HEK293 (cell line): ENCODE measurements around the gene LARP1.

Experiments used
- BCL11A ChIP-seq: fragments of 450-650 bp; formaldehyde crosslinking; IDR thresholded peaks from 2 replicates; pipeline ENCODE4 v1.5.1; 2016; ENCODE audit warnings: low read depth, missing biosample characterization, missing genetic modification characterization
- GLIS1 ChIP-seq: fragments of 450-650 bp; formaldehyde crosslinking; IDR thresholded peaks from 2 replicates; pipeline ENCODE4 v1.5.1; 2016; ENCODE audit warnings: missing biosample characterization, missing genetic modification characterization
- IKZF3 ChIP-seq: fragments of 450-650 bp; IDR thresholded peaks from 2 replicates; pipeline ENCODE4 v1.5.0; 2018; ENCODE audit warnings: missing biosample characterization, mild to moderate bottlenecking, missing genetic modification characterization, moderate library complexity
- KLF1 ChIP-seq: fragments of 450-650 bp; formaldehyde crosslinking; IDR thresholded peaks from 2 replicates; pipeline ENCODE4 v1.5.1; 2016; ENCODE audit warnings: missing biosample characterization, missing genetic modification characterization
- KLF10 ChIP-seq: fragments of 450-650 bp; IDR thresholded peaks from 2 replicates; pipeline ENCODE4 v1.5.1; 2018; ENCODE audit warnings: missing biosample characterization, mild to moderate bottlenecking, missing genetic modification characterization
- KLF16 ChIP-seq: fragments of 450-650 bp; formaldehyde crosslinking; IDR thresholded peaks from 2 replicates; pipeline ENCODE4 v1.5.1; 2017; ENCODE audit warnings: missing biosample characterization, missing genetic modification characterization
- KLF17 ChIP-seq: fragments of 450-650 bp; formaldehyde crosslinking; IDR thresholded peaks from 2 replicates; pipeline ENCODE4 v1.5.1; 2016; ENCODE audit warnings: missing biosample characterization, missing genetic modification characterization
- KLF7 ChIP-seq: fragments of 450-650 bp; formaldehyde crosslinking; IDR thresholded peaks from 2 replicates; pipeline ENCODE4 v1.5.1; 2016; ENCODE audit warnings: missing biosample characterization, missing genetic modification characterization, borderline replicate concordance
- PATZ1 ChIP-seq: fragments of 450-650 bp; formaldehyde crosslinking; IDR thresholded peaks from 2 replicates; pipeline ENCODE4 v1.5.1; 2016; ENCODE audit warnings: missing biosample characterization, missing genetic modification characterization
- PBX3 ChIP-seq: sonication (generic); formaldehyde crosslinking; IDR thresholded peaks from 2 replicates; pipeline ENCODE4 v1.8.1; 2022; ENCODE audit warnings: mild to moderate bottlenecking, moderate library complexity, missing genetic modification reagents
- TCF7L2 ChIP-seq: IDR thresholded peaks from 2 replicates; pipeline ENCODE4 v1.6.1; 2011; ENCODE audit warnings: low read depth, mild to moderate bottlenecking, inconsistent platforms, low read length, moderate library complexity, borderline replicate concordance
- WT1 ChIP-seq: fragments of 450-650 bp; formaldehyde crosslinking; IDR thresholded peaks from 2 replicates; pipeline ENCODE4 v1.5.1; 2016; ENCODE audit warnings: missing biosample characterization, missing genetic modification characterization
- ZBTB21 ChIP-seq: fragments of 450-650 bp; formaldehyde crosslinking; IDR thresholded peaks from 2 replicates; pipeline ENCODE4 v1.5.1; 2017; ENCODE audit warnings: missing biosample characterization, missing genetic modification characterization
- ZEB2 ChIP-seq: fragments of 450-650 bp; formaldehyde crosslinking; IDR thresholded peaks from 2 replicates; pipeline ENCODE4 v1.5.1; 2016; ENCODE audit warnings: missing biosample characterization, missing genetic modification characterization
- ZFHX2 ChIP-seq: fragments of 450-650 bp; formaldehyde crosslinking; conservative IDR thresholded peaks from 2 replicates; pipeline ENCODE4 v1.5.1; 2016; ENCODE audit warnings: missing biosample characterization, missing genetic modification characterization
- ZFP37 ChIP-seq: fragments of 450-650 bp; formaldehyde crosslinking; IDR thresholded peaks from 2 replicates; pipeline ENCODE4 v1.5.1; 2016; ENCODE audit warnings: missing biosample characterization, missing genetic modification characterization
- ZNF175 ChIP-seq: fragments of 450-650 bp; formaldehyde crosslinking; IDR thresholded peaks from 2 replicates; pipeline ENCODE4 v1.5.1; 2016; ENCODE audit warnings: missing biosample characterization, missing genetic modification characterization
- ZNF239 ChIP-seq: fragments of 450-650 bp; formaldehyde crosslinking; IDR thresholded peaks from 2 replicates; pipeline ENCODE4 v1.5.1; 2016; ENCODE audit warnings: missing biosample characterization, missing genetic modification characterization
- ZNF24 ChIP-seq: fragments of 450-650 bp; formaldehyde crosslinking; IDR thresholded peaks from 2 replicates; pipeline ENCODE4 v1.5.1; 2016; ENCODE audit warnings: missing biosample characterization, missing genetic modification characterization
- ZNF335 ChIP-seq: fragments of 450-650 bp; formaldehyde crosslinking; conservative IDR thresholded peaks from 2 replicates; pipeline ENCODE4 v1.5.1; 2016; ENCODE audit warnings: missing biosample characterization, missing genetic modification characterization
- ZNF341 ChIP-seq: fragments of 450-650 bp; formaldehyde crosslinking; IDR thresholded peaks from 2 replicates; pipeline ENCODE4; 2016; ENCODE audit warnings: low read depth, missing biosample characterization, missing genetic modification characterization
- ZNF366 ChIP-seq: fragments of 450-650 bp; formaldehyde crosslinking; conservative IDR thresholded peaks from 2 replicates; pipeline ENCODE4 v1.5.1; 2016; ENCODE audit warnings: missing biosample characterization, missing genetic modification characterization
- ZNF404 ChIP-seq: fragments of 450-650 bp; formaldehyde crosslinking; IDR thresholded peaks from 2 replicates; pipeline ENCODE4 v1.5.1; 2017; ENCODE audit warnings: missing biosample characterization, missing genetic modification characterization
- ZNF501 ChIP-seq: fragments of 450-650 bp; formaldehyde crosslinking; IDR thresholded peaks from 2 replicates; pipeline ENCODE4 v1.5.1; 2016; ENCODE audit warnings: missing biosample characterization, missing genetic modification characterization
- ZNF530 ChIP-seq: fragments of 450-650 bp; formaldehyde crosslinking; IDR thresholded peaks from 2 replicates; pipeline ENCODE4 v1.5.1; 2016; ENCODE audit warnings: low read depth, missing biosample characterization, missing genetic modification characterization
- ZNF548 ChIP-seq: fragments of 450-650 bp; formaldehyde crosslinking; IDR thresholded peaks from 2 replicates; pipeline ENCODE4 v1.5.1; 2016; ENCODE audit warnings: missing biosample characterization, missing genetic modification characterization
- ZNF560 ChIP-seq: fragments of 450-650 bp; formaldehyde crosslinking; IDR thresholded peaks from 2 replicates; pipeline ENCODE4 v1.5.1; 2017; ENCODE audit warnings: missing biosample characterization, missing genetic modification characterization, borderline replicate concordance
- ZNF571 ChIP-seq: fragments of 450-650 bp; formaldehyde crosslinking; IDR thresholded peaks from 2 replicates; pipeline ENCODE4 v1.5.0; 2017; ENCODE audit warnings: missing biosample characterization, missing genetic modification characterization
- ZNF629 ChIP-seq: fragments of 450-650 bp; formaldehyde crosslinking; IDR thresholded peaks from 2 replicates; pipeline ENCODE4 v1.5.1; 2017; ENCODE audit warnings: missing biosample characterization, missing genetic modification characterization
- ZNF664 ChIP-seq: fragments of 450-650 bp; formaldehyde crosslinking; IDR thresholded peaks from 2 replicates; pipeline ENCODE4 v1.5.1; 2016; ENCODE audit warnings: missing biosample characterization, missing genetic modification characterization
- ZSCAN30 ChIP-seq: fragments of 450-650 bp; IDR thresholded peaks from 2 replicates; pipeline ENCODE4 v1.5.1; 2018; ENCODE audit warnings: missing biosample characterization, mild to moderate bottlenecking, missing genetic modification characterization, moderate library complexity
- TF ChIP-seq, protein P1 (sequence below): fragments of 450-650 bp; formaldehyde crosslinking; IDR thresholded peaks from 2 replicates; pipeline ENCODE4 v1.5.1; 2017; ENCODE audit warnings: missing biosample characterization, mild to moderate bottlenecking, missing genetic modification characterization, moderate library complexity
- TF ChIP-seq, protein P2 (sequence below): fragments of 450-650 bp; formaldehyde crosslinking; IDR thresholded peaks from 2 replicates; pipeline ENCODE4 v1.5.1; 2016; ENCODE audit warnings: missing biosample characterization, missing genetic modification characterization

LARP1 gene

DNA sequence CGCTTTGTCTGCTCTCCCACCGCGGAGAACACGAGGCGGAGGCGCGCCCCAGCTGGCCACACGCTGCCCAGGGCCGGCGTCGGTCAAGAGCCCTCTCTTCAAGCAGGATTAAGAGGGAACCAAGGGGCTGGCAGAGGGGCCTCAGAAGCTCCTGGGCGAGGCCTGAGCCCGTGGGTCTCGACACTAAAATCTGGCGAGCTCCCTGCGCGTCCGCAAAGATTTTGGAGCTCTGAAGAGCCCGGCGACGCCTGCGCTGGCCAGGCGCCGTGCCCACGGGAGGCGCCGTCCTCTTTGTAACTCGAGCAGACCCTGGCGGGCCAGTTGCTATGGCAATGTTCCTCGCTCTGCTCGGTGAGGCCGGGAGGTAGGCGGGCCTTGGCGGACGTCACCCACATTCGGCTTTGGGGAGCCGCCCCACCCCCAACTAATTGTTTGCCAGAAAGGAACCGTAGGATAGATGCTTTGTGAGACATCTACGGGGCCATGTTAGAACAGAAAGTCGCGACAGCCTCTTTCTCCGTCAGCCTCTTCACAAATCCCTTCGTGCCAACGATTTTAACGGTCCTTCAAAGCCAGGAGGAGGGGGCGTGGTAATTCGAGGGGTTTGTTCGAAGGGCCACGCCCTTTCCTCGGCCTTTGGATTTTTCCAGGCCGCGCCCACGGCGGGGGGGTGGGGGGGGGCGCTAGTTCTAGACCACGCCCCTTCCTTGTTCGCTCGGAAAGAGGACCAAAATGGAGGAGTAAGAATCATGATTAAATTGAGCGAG, 102.5 kb downstream of the LARP1 start (continued):
- TF ChIP-seq IKZF3 (peak; percentile 73), ZFP37 (tag by site-specific recombination) (0 out of 2 replicates have a peak, but pooled peaks have one; percentile 44), ZNF501 (tag by site-specific recombination) (peak; percentile 94), ZSCAN30 (tag by site-specific recombination) (peak; percentile 45; the same call in 1 of the 2 replicates), ZFHX2 (tag by site-specific recombination) (peak; percentile 80), ZNF548 (tag by site-specific recombination) (no peak), TCF7L2 (no peak), ZNF341 (tag by site-specific recombination) (peak; percentile 46; the same call in 1 of the 2 replicates), KLF17 (peak; percentile 55; the same call in 1 of the 2 replicates), WT1 (tag by site-specific recombination) (peak; percentile 54), ZNF664 (tag by site-specific recombination) (no peak), ZNF335 (tag by site-specific recombination) (peak; percentile 71), PATZ1 (tag by site-specific recombination) (peak; percentile 96; the same call in 1 of the 2 replicates), KLF7 (tag by site-specific recombination) (peak; percentile 63), GLIS1 (tag by site-specific recombination) (peak; percentile 83), ZNF175 (tag by site-specific recombination) (no peak), ZNF571 (tag by site-specific recombination) (no peak), BCL11A (0 out of 2 replicates have a peak, but pooled peaks have one; percentile 41), ZNF239 (tag by site-specific recombination) (no peak), KLF1 (tag by site-specific recombination) (peak; percentile 77), KLF10 (peak; percentile 84), KLF16 (tag by site-specific recombination) (no peak), ZNF24 (tag by site-specific recombination) (no peak; the same call in 1 of the 2 replicates), ZNF530 (no peak), PBX3 (CRISPR knock-in tag) (no peak), ZNF629 (tag by site-specific recombination) (peak; percentile 14; the same call in 1 of the 2 replicates), ZNF404 (no peak), ZNF366 (0 out of 2 replicates have a peak, but pooled peaks have one; percentile 42), ZEB2 (peak; percentile 43; the same call in 1 of the 2 replicates), ZBTB21 (tag by site-specific recombination) (0 out of 2 replicates have a peak, but pooled peaks have one; percentile 24), ZNF560 (tag by site-specific recombination) (no peak)
- TF ChIP-seq, protein P1, sequence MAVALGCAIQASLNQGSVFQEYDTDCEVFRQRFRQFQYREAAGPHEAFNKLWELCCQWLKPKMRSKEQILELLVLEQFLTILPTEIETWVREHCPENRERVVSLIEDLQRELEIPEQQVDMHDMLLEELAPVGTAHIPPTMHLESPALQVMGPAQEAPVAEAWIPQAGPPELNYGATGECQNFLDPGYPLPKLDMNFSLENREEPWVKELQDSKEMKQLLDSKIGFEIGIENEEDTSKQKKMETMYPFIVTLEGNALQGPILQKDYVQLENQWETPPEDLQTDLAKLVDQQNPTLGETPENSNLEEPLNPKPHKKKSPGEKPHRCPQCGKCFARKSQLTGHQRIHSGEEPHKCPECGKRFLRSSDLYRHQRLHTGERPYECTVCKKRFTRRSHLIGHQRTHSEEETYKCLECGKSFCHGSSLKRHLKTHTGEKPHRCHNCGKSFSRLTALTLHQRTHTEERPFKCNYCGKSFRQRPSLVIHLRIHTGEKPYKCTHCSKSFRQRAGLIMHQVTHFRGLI (tag by site-specific recombination): 0 out of 2 replicates have a peak, but pooled peaks have one; percentile 57
- TF ChIP-seq, protein P2, sequence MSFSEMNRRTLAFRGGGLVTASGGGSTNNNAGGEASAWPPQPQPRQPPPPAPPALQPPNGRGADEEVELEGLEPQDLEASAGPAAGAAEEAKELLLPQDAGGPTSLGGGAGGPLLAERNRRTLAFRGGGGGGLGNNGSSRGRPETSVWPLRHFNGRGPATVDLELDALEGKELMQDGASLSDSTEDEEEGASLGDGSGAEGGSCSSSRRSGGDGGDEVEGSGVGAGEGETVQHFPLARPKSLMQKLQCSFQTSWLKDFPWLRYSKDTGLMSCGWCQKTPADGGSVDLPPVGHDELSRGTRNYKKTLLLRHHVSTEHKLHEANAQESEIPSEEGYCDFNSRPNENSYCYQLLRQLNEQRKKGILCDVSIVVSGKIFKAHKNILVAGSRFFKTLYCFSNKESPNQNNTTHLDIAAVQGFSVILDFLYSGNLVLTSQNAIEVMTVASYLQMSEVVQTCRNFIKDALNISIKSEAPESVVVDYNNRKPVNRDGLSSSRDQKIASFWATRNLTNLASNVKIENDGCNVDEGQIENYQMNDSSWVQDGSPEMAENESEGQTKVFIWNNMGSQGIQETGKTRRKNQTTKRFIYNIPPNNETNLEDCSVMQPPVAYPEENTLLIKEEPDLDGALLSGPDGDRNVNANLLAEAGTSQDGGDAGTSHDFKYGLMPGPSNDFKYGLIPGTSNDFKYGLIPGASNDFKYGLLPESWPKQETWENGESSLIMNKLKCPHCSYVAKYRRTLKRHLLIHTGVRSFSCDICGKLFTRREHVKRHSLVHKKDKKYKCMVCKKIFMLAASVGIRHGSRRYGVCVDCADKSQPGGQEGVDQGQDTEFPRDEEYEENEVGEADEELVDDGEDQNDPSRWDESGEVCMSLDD: peak; percentile 85
